Neural progenitor cell (in vitro differentiated cells): ENCODE data around the gene BBS12. TPM values are rescaled to one million over a fixed set of nuclear protein-coding genes. Genes with fewer than 3 reads are reported as not detected.

Experiments
- DNase-seq: peaks from one replicate; pipeline ENCODE4 v3.0.0-alpha.2; 2016; ENCODE audit warnings: low spot score
- H2AFZ ChIP-seq: fragments of 200-600 bp; sonication (generic); replicated peaks from 2 replicates; pipeline ENCODE4 v1.6.1; 2016; ENCODE audit warnings: antibody characterized with exemption
- H3F3A ChIP-seq: fragments of 200-600 bp; sonication (generic); 2 replicates; pipeline ENCODE4 v1.6.1; 2016; ENCODE audit warnings: antibody characterized with exemption, low read depth
- H3K27ac ChIP-seq: fragments of 200-600 bp; sonication (generic); 2 replicates; pipeline ENCODE4 v1.5.1; 2016; ENCODE audit warnings: mild to moderate bottlenecking
- H3K27me3 ChIP-seq: fragments of 200-600 bp; sonication (generic); 2 replicates; pipeline ENCODE4 v1.6.1; 2016; ENCODE audit warnings: mild to moderate bottlenecking, moderate library complexity
- H3K36me3 ChIP-seq: fragments of 200-600 bp; sonication (generic); 2 replicates; pipeline ENCODE4 v1.5.1; 2016
- H3K4me1 ChIP-seq: fragments of 200-600 bp; sonication (generic); 2 replicates; pipeline ENCODE4 v1.6.1; 2016; ENCODE audit warnings: mixed run types
- H3K4me2 ChIP-seq: fragments of 200-600 bp; sonication (generic); 2 replicates; pipeline ENCODE4 v1.6.1; 2016
- H3K4me3 ChIP-seq: fragments of 200-600 bp; sonication (generic); 2 replicates; pipeline ENCODE4 v1.5.1; 2016
- H3K79me2 ChIP-seq: fragments of 200-600 bp; sonication (generic); 2 replicates; pipeline ENCODE4 v1.6.1; 2016; ENCODE audit warnings: low read depth
- H3K9ac ChIP-seq: fragments of 200-600 bp; sonication (generic); 2 replicates; pipeline ENCODE4 v1.6.1; 2016
- H3K9me3 ChIP-seq: fragments of 200-600 bp; sonication (generic); 2 replicates; pipeline ENCODE4 v1.5.1; 2016; ENCODE audit warnings: low read depth
- H4K20me1 ChIP-seq: fragments of 200-600 bp; sonication (generic); 2 replicates; pipeline ENCODE4 v1.6.1; 2016; ENCODE audit warnings: low read depth
- H3K27ac Mint-ChIP-seq: 3 replicates; pipeline ENCODE4 v1.8.0; 2021; ENCODE audit warnings: mixed read lengths
- H3K27me3 Mint-ChIP-seq: 2 replicates; pipeline ENCODE4 v1.8.0; 2022; ENCODE audit warnings: low read depth, mild to moderate bottlenecking, inconsistent platforms, moderate library complexity, mixed read lengths; ENCODE audit not compliant: insufficient read depth
- H3K36me3 Mint-ChIP-seq: 3 replicates; pipeline ENCODE4 v1.8.0; 2021; ENCODE audit warnings: mixed read lengths
- H3K4me1 Mint-ChIP-seq: 3 replicates; pipeline ENCODE4 v1.8.0; 2021; ENCODE audit warnings: mixed read lengths
- H3K4me3 Mint-ChIP-seq: 3 replicates; pipeline ENCODE4 v1.8.0; 2021; ENCODE audit warnings: mild to moderate bottlenecking, moderate library complexity, mixed read lengths
- H3K9me3 Mint-ChIP-seq: 3 replicates; pipeline ENCODE4 v1.8.0; 2020; ENCODE audit warnings: mixed read lengths
- CTCF ChIP-seq: fragments of 200-600 bp; sonication (generic); IDR thresholded peaks from 2 replicates; pipeline ENCODE4 v1.5.1; 2017; ENCODE audit warnings: antibody characterized with exemption, mild to moderate bottlenecking
- EZH2 ChIP-seq: fragments of 200-600 bp; sonication (generic); IDR thresholded peaks from 2 replicates; pipeline ENCODE4 v1.6.1; 2017; ENCODE audit warnings: antibody characterized with exemption, mild to moderate bottlenecking, moderate library complexity
- EZH2phosphoT487 ChIP-seq: fragments of 200-600 bp; sonication (generic); IDR thresholded peaks from 2 replicates; pipeline ENCODE4 v1.6.1; 2017; ENCODE audit warnings: antibody characterized with exemption
- total RNA-seq: library from RNA; depleted of rRNA; stranded (reverse); fragments of >200 nt; gene quantifications from 2 replicates; pipeline ENCODE4 v1.2.3, GENCODE V29; 2015; ENCODE audit warnings: low replicate concordance

The BBS12 gene
- total RNA-seq, 1 donor from 2014 or later = 7.7 TPM

- Histone ChIP-seq H3K27me3 (no peaks in the 10 kb centered on the region), H3K9me3 (no peaks in the 10 kb centered on the region), H3K36me3 (no peaks in the 10 kb centered on the region), H3K4me3 (no peak overlapping the region), H2AFZ (no peak overlapping the region), H3K4me2 (no peak overlapping the region), H3K79me2 (no peaks in the 10 kb centered on the region), H3K9ac (no peak overlapping the region), H3F3A (no peaks in the 10 kb centered on the region), H3K27ac (no peak overlapping the region), H3K4me1 (no peaks in the 10 kb centered on the region), H4K20me1 (no peaks in the 10 kb centered on the region)
- Mint-ChIP-seq H3K9me3 (no peaks in the 10 kb centered on the region), H3K27me3 (no peaks in the 10 kb centered on the region), H3K27ac (no peak overlapping the region), H3K4me1 (peaks cover 7% of the 10 kb centered on the region), H3K36me3 (no peaks in the 10 kb centered on the region), H3K4me3 (no peak overlapping the region)
- DNase-seq = no peak
- TF ChIP-seq EZH2phosphoT487 (no peak), EZH2 (no peak), CTCF (no peak)
These were observed 25.0 kb upstream of the BBS12 start for GRCh38 chr4:122707497-122707896.

- H3K9me3 Mint-ChIP-seq = no peaks in the 10 kb centered on the region
- no peak overlapping the region for H3K27ac Mint-ChIP-seq
- Histone ChIP-seq H3K4me1 (no peaks in the 10 kb centered on the region), H3K9ac (no peak overlapping the region), H2AFZ (no peak overlapping the region), H3K4me2 (no peak overlapping the region), H3K27ac (no peak overlapping the region), H3K79me2 (no peaks in the 10 kb centered on the region), H3K27me3 (no peaks in the 10 kb centered on the region), H3K36me3 (no peaks in the 10 kb centered on the region), H3K4me3 (no peak overlapping the region), H3K9me3 (no peaks in the 10 kb centered on the region), H4K20me1 (no peaks in the 10 kb centered on the region), H3F3A (no peaks in the 10 kb centered on the region)
- no peak for DNase-seq
- peaks cover 7% of the 10 kb centered on the region for H3K4me1 Mint-ChIP-seq
- H3K36me3 Mint-ChIP-seq = no peaks in the 10 kb centered on the region
- no peaks in the 10 kb centered on the region for H3K27me3 Mint-ChIP-seq
- TF ChIP-seq EZH2phosphoT487 (no peak), EZH2 (no peak), CTCF (no peak)
- H3K4me3 Mint-ChIP-seq = no peak overlapping the region
These were observed 23.3 kb upstream of the BBS12 start for GRCh38 chr4:122709236-122709635.

- Mint-ChIP-seq H3K27me3 (no peaks in the 10 kb centered on the region), H3K4me1 (peaks cover 7% of the 10 kb centered on the region), H3K27ac (no peak overlapping the region), H3K4me3 (no peak overlapping the region), H3K36me3 (no peaks in the 10 kb centered on the region), H3K9me3 (no peaks in the 10 kb centered on the region)
- Histone ChIP-seq H3K27ac (no peak overlapping the region), H3K36me3 (no peaks in the 10 kb centered on the region), H3K4me2 (no peak overlapping the region), H3K4me1 (no peaks in the 10 kb centered on the region), H2AFZ (no peak overlapping the region), H3K27me3 (no peaks in the 10 kb centered on the region), H3K4me3 (no peak overlapping the region), H3F3A (peaks cover 5% of the 10 kb centered on the region), H3K9me3 (no peaks in the 10 kb centered on the region), H3K79me2 (no peaks in the 10 kb centered on the region), H4K20me1 (no peaks in the 10 kb centered on the region), H3K9ac (no peak overlapping the region)
- no peak for DNase-seq
- TF ChIP-seq EZH2phosphoT487 (no peak), EZH2 (no peak), CTCF (no peak)
These were observed 21.8 kb upstream of the BBS12 start for GRCh38 chr4:122710434-122711308.
